ENCODE measurements around the gene CSMD2. TPM values are rescaled to one million over a fixed set of nuclear protein-coding genes. Genes with fewer than 3 reads are reported as not detected.

CSMD2 gene
- total RNA-seq, 6 donors from 2014 or later, result 0.39 to 1.0 (median 0.52) TPM

DNA sequence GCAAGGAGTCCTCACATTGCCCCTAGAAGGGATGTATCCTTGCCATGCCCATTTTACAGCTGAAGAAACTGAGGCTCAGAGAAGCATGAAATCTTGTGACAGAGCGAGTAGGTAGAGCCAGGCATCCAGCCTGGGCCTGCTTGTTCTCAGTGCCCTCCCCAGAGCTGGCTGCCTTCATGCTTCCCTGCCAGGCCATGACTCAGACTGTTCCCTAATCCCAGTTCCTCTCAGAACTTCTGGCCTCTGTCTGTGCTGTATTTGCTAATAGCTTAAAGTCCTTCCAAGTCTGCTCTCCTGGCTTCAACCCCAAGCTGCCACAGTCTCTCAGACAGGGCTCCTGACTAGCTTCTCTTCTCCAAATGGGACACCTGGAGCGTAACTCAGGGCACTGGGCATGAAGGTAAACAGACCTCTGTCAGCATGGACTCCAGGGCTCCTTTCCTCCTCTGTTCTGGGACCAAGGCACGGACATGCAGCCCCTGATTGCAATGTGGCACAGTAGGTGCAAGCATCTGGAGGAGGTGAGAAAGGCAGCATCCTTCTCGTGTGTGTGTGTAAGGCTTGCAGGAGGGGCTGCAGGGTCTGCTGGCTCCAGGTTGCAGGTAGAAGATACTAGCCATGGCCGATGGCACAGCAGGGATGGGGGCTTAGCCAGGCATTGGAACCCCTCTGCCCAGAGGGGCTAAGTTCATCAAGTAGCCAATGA is 178.5 kb downstream of the CSMD2 start:
- H3K9me3 ChIP-seq, result no peaks in the 10 kb centered on the region
- TF ChIP-seq, protein P1, sequence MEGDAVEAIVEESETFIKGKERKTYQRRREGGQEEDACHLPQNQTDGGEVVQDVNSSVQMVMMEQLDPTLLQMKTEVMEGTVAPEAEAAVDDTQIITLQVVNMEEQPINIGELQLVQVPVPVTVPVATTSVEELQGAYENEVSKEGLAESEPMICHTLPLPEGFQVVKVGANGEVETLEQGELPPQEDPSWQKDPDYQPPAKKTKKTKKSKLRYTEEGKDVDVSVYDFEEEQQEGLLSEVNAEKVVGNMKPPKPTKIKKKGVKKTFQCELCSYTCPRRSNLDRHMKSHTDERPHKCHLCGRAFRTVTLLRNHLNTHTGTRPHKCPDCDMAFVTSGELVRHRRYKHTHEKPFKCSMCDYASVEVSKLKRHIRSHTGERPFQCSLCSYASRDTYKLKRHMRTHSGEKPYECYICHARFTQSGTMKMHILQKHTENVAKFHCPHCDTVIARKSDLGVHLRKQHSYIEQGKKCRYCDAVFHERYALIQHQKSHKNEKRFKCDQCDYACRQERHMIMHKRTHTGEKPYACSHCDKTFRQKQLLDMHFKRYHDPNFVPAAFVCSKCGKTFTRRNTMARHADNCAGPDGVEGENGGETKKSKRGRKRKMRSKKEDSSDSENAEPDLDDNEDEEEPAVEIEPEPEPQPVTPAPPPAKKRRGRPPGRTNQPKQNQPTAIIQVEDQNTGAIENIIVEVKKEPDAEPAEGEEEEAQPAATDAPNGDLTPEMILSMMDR (IDR thresholded peaks at IDR 0.05), result no peak
- TF ChIP-seq POLR2A (IDR thresholded peaks at IDR 0.05) (no peak), EP300 (IDR thresholded peaks at IDR 0.05) (no peak), POLR2AphosphoS5 (IDR thresholded peaks at IDR 0.05) (no peak)
- H3K27me3 ChIP-seq, result no peaks in the 10 kb centered on the region
- H3K4me3 ChIP-seq, result no peak overlapping the region
- H3K36me3 ChIP-seq, result no peaks in the 10 kb centered on the region
- DNase-seq (no peak), ATAC-seq (ENCODE audit: low FRiP score in 2 of 2) (peak in 1 of 2 donors; percentile 75)
- H3K27ac ChIP-seq, result no peak overlapping the region
- no peaks in the 10 kb centered on the region for H3K4me1 ChIP-seq
- 54 to 56% methylated on average over 4 to 5 of the region's 5 CpGs for WGBS, 2 donors

DNA sequence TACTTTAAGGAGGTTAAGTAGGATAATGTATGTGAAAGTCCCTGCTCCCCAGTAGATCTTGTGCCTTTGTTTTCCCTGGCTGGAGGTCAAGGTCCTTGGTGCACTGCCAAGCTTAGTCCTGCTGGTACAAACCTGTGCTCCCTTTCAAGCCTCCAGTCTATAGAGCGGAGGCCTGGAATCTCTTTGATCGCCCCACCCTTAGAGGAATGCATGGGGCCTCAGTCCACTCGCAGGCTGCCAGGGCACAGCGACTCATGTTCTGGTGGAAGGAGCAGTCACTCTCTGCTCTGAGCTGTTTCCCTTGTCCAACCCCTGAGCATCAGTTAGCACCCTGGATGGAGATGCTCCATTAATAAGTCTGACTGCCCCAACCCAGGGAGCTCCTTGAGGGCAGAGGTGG is 179.4 kb downstream of the CSMD2 start:
- no peak for TF ChIP-seq EP300 (IDR thresholded peaks at IDR 0.05)
- TF ChIP-seq, protein P1 (IDR thresholded peaks at IDR 0.05), result no peak
- no peak for TF ChIP-seq POLR2A (IDR thresholded peaks at IDR 0.05)
- TF ChIP-seq POLR2AphosphoS5 (IDR thresholded peaks at IDR 0.05), result no peak
- H3K9me3 ChIP-seq, result no peaks in the 10 kb centered on the region
- H3K4me3 ChIP-seq, result no peak overlapping the region
- H3K27ac ChIP-seq, result no peak overlapping the region
- ATAC-seq (ENCODE audit: low FRiP score in 2 of 2) (peak in 1 of 2 donors; percentile 31), DNase-seq (no peak)
- WGBS, 2 donors, result 78% methylated on average over 4 of the region's 4 CpGs; no CpG with 5 or more reads in 1 of the 2 donors
- no peaks in the 10 kb centered on the region for H3K36me3 ChIP-seq
- no peaks in the 10 kb centered on the region for H3K27me3 ChIP-seq
- no peaks in the 10 kb centered on the region for H3K4me1 ChIP-seq

DNA sequence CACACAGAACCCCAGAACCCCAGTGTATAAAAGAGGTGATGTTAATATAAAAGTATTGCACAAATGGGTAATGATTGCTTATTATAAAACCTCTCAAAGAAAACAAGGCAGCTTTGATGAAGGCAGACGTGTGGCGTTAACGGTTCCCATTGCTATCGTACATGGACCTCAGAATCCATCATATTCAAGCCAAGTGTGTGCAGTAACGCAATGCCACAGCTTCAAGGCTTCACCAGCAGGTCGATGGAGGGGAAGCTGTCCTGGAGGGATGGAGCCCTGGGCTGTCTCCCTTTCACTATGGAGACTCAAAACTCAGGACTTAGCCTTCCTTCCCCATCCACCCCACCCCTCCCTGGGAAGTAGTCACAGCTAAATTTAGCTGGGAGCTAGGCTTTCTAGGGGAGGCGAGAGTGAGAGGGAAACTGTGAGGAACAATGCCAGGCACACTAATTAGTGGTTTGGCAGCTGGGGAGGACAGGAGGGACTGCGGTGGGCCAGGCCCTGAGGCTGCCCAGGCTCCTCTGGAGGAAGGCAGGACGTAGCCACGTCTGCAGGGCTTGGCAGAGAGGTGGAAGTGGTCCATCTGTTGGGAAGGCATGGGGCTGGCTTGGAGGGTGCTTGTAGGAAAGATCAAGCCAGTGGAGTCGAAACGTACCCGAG is 180.0 kb downstream of the CSMD2 start:
- Histone ChIP-seq H3K36me3 (no peaks in the 10 kb centered on the region), H3K4me1 (no peaks in the 10 kb centered on the region), H3K27ac (no peak overlapping the region), H3K9me3 (no peaks in the 10 kb centered on the region), H3K27me3 (no peaks in the 10 kb centered on the region), H3K4me3 (no peak overlapping the region)
- 61 to 69% methylated on average over 13 of the region's 13 CpGs for WGBS, 2 donors
- no peak for TF ChIP-seq EP300 (IDR thresholded peaks at IDR 0.05)
- no peak for TF ChIP-seq POLR2A (IDR thresholded peaks at IDR 0.05)
- TF ChIP-seq POLR2AphosphoS5 (IDR thresholded peaks at IDR 0.05), result no peak
- TF ChIP-seq, protein P1 (IDR thresholded peaks at IDR 0.05), result no peak
- DNase-seq (no peak), ATAC-seq (ENCODE audit: low FRiP score in 2 of 2) (no peak)

DNA sequence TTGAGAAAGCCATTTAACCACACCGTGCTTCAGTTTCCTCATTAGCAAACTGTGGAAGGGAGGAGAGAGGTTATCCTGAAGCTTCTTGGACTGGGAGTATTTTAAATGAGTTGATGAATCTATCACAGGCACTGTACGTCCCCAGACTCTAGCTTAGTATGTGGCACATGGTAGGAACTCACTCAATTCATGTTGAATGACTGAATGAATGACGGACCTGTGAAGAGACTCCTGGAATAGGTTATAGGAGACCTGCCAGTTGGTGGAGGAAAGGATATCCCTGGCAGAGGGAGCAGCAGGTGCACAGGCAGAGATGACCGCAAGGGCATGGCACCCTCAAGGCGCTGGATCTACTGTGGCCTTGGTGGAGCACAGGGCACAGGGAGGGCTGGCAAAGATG is 182.6 kb downstream of the CSMD2 start:
- no peak for TF ChIP-seq EP300 (IDR thresholded peaks at IDR 0.05)
- TF ChIP-seq POLR2AphosphoS5 (IDR thresholded peaks at IDR 0.05), result no peak
- TF ChIP-seq POLR2A (IDR thresholded peaks at IDR 0.05), result no peak
- TF ChIP-seq, protein P1 (IDR thresholded peaks at IDR 0.05), result no peak
- DNase-seq (no peak), ATAC-seq (ENCODE audit: low FRiP score in 2 of 2) (no peak)
- Histone ChIP-seq H3K27me3 (no peaks in the 10 kb centered on the region), H3K4me3 (no peak overlapping the region), H3K27ac (no peak overlapping the region), H3K36me3 (no peaks in the 10 kb centered on the region), H3K4me1 (no peaks in the 10 kb centered on the region), H3K9me3 (no peaks in the 10 kb centered on the region)
- 79 to 81% methylated on average over 5 of the region's 5 CpGs for WGBS, 2 donors

Data from upper lobe of left lung (tissue), 6 donors.